ENCODE data around the gene SLC47A1. TPM values are rescaled to one million over a fixed set of nuclear protein-coding genes. Genes with fewer than 3 reads are reported as not detected.

The SLC47A1 gene
- total RNA-seq, 1 experiment from 2014 or later = 16.1 TPM

GRCh38 chr17:19569785-19570543, 36.3 kb downstream of the SLC47A1 start:
- BruUV-seq (replicated peaks) = no TSS peak
- in situ Hi-C loops (cut with HindIII; ENCODE audit: low pct_unique_long_range_greater_than_20kb, low sequenced_read_pairs) (no loop called here), intact Hi-C loops (cut with micrococcal nuclease; ENCODE audit: unreplicated experiment) (no loop called here)
- POLR2A ChIA-PET = interaction anchor here (0.7 kb wide), 1 partner anchor 20 kb away, joined by 3 read pairs; no protein-coding TSS in a partner anchor
- Histone ChIP-seq H3K27me3 (ENCODE audit: control insufficient read depth, insufficient read depth, low read length) (no peaks in the 10 kb centered on the region), H3K36me3 (ENCODE audit: control insufficient read depth, insufficient read depth, low read length) (no peaks in the 10 kb centered on the region), H3K4me3 (ENCODE audit: low read depth in 2 of 2, low read length in 2 of 2) (no peak overlapping the region), H3K9me3 (ENCODE audit: control insufficient read depth, insufficient read depth, low read depth, low read length) (no peaks in the 10 kb centered on the region), H3K4me1 (ENCODE audit: control insufficient read depth, insufficient read depth, low read length) (no peaks in the 10 kb centered on the region; the same call in 1 of the 2 replicates), H3K27ac (ENCODE audit: low read length) (no peak overlapping the region)
- ATAC-seq (no peak), DNase-seq (ENCODE audit: low read depth, low spot score) (no peak)
- CTCF ChIA-PET = no interaction called here
- TF ChIP-seq REST (IDR thresholded peaks at IDR 0.05; ENCODE audit: insufficient read depth in 1 of 2, low read depth in 2 of 2, low read length in 1 of 2) (no peak), CTCF (IDR thresholded peaks at IDR 0.05) (no peak), TCF7L2 (IDR thresholded peaks at IDR 0.05; ENCODE audit: low read depth, low read length) (no peak), SIN3A (IDR thresholded peaks at IDR 0.05; ENCODE audit: borderline replicate concordance, insufficient read depth, low read depth, low read length) (no peak), POLR2AphosphoS5 (IDR thresholded peaks at IDR 0.05; ENCODE audit: low read depth, low read length) (no peak)

GRCh38 chr17:19570544-19571062, 36.9 kb downstream of the SLC47A1 start:
- no peaks in the 10 kb centered on the region for H3K27me3 ChIP-seq (ENCODE audit: control insufficient read depth, insufficient read depth, low read length)
- BruUV-seq (replicated peaks) = no TSS peak
- no peak overlapping the region for H3K4me3 ChIP-seq (ENCODE audit: low read depth in 2 of 2, low read length in 2 of 2)
- DNase-seq (ENCODE audit: low read depth, low spot score) (no peak), ATAC-seq (no peak)
- intact Hi-C loops (cut with micrococcal nuclease; ENCODE audit: unreplicated experiment) (no loop called here), in situ Hi-C loops (cut with HindIII; ENCODE audit: low pct_unique_long_range_greater_than_20kb, low sequenced_read_pairs) (no loop called here)
- no peak for TF ChIP-seq SIN3A (IDR thresholded peaks at IDR 0.05; ENCODE audit: borderline replicate concordance, insufficient read depth, low read depth, low read length)
- TF ChIP-seq CTCF (IDR thresholded peaks at IDR 0.05) = no peak
- no peak for TF ChIP-seq TCF7L2 (IDR thresholded peaks at IDR 0.05; ENCODE audit: low read depth, low read length)
- H3K27ac ChIP-seq (ENCODE audit: low read length) = no peak overlapping the region
- ChIA-PET CTCF (no interaction called here), POLR2A (interaction anchor here (0.7 kb wide), 1 partner anchor 20 kb away, joined by 3 read pairs; no protein-coding TSS in a partner anchor)
- H3K36me3 ChIP-seq (ENCODE audit: control insufficient read depth, insufficient read depth, low read length) = no peaks in the 10 kb centered on the region
- no peaks in the 10 kb centered on the region; the same call in 1 of the 2 replicates for H3K4me1 ChIP-seq (ENCODE audit: control insufficient read depth, insufficient read depth, low read length)
- no peaks in the 10 kb centered on the region for H3K9me3 ChIP-seq (ENCODE audit: control insufficient read depth, insufficient read depth, low read depth, low read length)
